Stimulated activated CD8-positive, alpha-beta memory T cell treated with anti-CD3 and anti-CD28 coated beads, Interleukin-4, amount 100 ng/mL, for 1 hour (primary cell): ENCODE data around the gene ATP6V0E1.
"Not testable (repeated sequence)": the region's sequence is repeated elsewhere in the genome, so short reads cannot be mapped to it uniquely, and the experiment has no call there.

Experiments used
- DNase-seq, 2 donors: peaks; one replicate each; pipeline ENCODE4 v3.0.0-alpha.2; 2020; ENCODE audit warnings: low read depth in 2 of 2, low spot score in 1 of 2

Gene ATP6V0E1

DNA sequence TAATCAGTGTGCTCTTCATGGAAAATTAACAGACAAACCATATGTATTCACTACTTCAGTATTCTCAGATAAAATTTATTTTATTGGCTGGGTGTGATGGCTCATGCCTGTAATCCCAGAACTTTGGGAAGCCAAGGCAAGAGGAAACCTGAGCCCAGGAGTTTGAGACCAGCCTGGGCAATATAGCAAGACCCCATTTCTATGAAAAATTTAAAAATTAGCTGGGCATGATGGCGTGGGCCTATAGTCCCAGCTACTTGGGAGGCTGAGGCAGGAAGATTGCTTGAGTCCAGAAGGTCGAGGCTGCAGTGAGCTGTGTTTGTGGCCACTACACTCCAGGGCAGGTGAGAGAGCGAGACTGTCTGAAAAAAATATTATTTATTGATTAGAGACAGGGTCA is 49.2 kb downstream of the ATP6V0E1 start:
- no peak for DNase-seq

DNA sequence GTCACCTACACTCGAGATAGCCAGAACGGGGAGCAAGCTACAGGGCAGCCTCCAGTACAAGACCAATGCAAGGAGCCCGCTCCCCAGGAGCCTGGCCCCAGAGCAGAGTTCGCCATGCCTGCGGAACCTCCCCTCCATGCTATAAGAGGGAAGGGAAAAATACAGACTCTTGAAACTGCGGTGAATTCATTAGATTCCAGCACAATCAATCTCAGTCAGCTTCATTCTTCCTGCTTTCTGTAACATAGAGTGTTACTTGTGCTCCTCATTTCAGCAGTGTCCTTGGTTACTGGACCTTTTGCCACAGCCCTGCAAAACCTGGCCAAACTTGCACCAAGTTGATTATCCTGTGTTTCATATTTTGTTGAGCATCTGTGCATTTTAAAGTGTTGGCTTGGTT is 50.4 kb downstream of the ATP6V0E1 start:
- DNase-seq, result no peak

DNA sequence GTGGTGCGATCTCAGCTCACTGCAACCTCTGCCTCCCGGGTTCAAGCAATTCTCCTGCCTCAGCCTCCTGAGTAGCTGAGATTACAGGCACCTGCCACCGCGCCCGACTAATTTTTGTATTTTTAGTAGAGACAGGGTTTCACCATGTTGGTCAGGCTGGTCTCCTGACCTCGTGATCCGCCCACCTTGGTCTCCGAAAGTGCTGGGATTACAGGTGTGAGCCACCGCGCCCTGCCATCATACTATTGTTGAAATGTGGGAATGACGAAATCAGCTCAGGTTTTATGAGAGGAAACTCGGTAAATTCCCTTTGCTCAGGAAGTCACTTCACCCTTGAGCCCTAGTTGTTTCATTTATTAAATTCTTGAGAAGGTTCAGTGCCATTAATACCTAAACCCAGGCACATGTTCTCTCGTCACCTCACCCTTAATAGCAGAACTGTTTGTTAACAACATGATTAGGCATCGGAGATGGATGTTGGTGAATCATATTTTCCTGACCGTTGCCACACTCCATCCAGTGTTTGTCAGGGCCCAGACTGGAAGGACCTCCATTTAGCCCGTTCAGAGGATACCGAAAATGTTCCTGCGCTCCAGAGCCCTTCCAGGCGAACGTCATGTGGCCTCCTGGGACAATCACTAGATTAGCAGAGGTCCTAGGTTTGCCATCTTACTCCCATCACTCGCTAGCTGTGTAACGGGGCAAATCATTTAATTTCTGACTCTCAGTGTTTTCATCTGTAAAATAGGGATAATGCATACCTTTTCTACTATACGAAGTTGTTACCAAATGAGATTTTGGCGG is 52.5 kb downstream of the ATP6V0E1 start:
- no peak for DNase-seq

DNA sequence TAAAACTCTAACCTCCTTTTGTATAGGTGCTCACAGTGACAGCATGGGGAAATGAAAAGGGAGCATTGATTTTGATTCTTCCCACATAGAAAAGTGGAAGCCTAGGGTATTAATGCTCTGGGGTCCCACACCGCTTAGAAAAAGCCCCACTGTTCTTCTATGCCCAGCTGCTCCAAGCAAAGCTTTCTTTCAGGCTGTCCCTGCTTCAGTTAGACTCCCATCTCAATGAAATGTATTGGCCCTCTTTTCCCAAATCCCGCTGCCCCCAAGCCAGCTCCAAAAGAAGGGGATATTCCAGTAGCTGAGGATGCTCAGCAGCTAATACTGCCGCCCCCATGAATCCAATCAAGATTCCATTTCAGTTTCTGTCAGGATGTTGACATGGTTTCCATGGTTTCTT is 55.6 kb downstream of the ATP6V0E1 start:
- DNase-seq, result no peak

DNA sequence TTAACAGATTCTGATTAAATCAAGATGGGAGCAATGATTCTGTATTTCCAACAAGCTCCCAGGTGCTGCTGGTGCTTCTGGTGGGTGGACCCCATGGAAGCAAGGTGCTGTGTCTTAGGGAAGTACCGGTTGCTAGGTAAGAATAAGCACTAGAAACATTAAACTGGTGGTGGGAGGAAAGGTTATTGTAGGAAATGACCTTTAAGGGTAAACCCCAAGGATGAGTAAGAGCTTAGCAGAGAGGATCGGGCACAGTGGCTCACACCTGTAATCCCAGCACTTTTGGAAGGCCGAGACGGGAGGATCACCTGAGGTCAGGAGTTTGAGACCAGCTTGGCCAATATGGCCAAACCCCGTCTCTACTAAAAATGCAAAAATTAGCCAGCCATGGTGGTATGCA is 56.4 kb downstream of the ATP6V0E1 start:
- DNase-seq, result no peak

DNA sequence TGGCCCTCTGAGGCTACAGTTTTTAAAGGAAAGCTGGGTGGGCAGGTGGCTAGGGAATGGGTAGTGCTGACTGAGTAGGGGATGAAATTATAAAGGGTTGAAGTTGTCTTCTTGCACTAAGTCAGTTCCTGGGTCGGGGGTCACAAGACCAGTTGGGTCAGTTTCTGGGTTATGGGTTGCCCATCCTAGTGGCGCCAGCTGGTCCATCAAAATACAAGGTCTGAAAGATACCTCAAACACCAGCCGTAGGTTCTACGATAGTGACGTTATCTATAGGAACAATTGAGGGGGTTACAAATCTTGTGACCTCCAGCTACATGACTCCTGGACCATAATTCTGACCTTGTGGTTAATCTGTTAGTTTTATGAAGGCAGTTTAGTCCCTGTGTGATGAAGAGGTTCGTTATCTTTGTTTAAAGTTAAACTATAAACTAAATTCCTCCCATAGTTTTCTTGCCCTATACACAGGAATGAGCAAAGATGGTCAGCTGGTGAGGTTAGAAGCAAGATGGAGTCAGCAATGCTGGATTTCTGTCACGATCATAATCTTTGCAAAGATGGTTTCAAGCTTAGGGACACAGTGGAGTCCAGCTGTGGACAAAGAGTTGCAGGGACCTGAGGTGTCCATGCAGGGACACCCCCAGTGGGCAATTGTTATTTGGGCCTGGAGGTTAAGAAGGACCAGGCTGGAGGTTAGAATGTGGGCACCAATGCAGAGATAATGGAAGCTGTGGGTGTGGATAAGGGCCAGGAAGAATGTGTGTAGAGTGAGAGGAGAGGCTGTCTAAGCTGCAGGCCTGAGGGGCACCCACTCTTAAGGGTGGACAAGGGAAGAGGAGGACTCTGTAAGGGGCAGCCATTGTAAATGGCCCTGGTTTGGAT is 58.6 kb downstream of the ATP6V0E1 start:
- DNase-seq, result no peak

DNA sequence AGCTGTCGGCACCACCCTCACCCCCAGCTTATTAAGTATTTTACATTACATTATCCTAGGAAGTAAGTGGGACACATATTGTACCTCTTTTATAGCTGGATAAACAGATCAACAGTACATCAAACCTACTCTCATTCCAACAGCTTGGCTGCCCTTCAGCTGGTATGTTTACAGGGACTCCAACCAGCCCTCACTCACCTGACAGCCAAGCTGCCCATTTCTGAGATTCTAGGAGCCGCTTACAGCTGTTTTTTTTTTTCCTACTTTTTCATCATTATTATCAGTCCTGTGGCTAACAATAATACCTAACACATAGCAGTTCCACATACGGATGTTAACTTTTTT is 59.2 kb downstream of the ATP6V0E1 start:
- DNase-seq, result no peak

DNA sequence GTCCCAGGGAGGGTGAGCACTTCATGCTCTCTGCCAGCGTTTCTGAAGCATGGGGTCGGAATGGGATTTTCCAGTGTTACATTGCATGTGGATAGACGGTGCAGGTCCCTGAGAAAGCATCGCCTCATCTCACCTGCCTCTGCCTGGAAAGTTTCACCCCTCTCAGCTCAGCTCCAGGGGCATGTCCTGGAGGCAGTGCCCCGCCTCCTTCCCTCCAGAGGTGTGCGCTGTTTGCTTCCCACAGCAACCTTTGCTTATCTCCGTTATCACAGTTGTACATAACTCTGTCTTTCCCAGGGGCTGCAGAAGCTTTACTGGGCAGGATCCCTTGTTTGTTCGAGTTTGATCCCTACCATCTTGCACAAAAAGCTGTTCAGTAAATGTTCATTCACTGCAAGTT is 61.9 kb downstream of the ATP6V0E1 start:
- DNase-seq, result no peak

DNA sequence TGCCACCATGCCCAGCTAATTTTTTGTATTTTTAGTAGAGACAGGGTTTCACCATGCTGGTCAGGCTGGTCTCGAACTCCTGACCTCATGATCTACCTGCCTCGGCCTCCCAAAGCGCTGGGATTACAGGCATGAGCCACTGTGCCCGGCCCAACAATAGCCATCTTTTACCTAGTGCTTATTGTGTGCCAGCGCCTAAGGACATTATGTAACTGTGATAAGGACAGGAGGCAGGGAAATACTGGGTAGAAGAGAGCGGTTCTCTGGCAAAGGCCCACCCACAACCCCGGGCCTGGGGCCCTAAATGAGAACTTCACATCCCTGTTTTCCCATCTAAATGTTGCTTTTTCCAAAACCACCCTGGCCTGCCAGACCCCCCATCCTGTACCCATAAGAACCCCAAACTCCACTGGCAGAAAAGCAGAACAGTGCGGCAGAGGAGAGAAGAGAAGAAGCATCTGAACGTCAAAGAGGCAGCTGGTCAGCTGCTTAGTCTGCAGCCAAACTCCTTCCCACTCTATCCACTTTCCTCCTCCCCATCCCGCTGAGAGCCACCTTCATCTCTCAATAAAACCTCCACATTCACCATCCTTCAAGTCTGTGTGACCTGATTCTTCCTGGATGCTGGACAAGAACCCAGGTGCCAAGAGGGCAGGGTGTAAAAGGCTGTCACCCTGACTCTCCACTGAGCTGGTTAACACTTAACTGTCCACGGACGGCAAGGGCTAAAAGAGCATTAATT is 63.7 kb downstream of the ATP6V0E1 start:
- not testable (repeated sequence) for DNase-seq

DNA sequence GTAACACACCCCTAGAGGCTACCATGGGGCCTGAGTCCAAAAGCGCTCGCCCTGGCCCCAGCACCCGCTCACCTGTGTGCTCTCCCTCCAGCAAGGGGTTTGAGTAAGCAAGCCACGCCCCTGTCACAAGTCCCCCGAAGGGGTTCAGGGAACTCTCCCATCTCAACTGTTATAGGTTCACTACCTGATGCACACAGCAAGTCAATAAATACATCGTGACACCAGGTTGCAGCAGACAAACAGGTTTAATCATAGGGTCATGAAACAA is 64.2 kb downstream of the ATP6V0E1 start:
- DNase-seq, result no peak

DNA sequence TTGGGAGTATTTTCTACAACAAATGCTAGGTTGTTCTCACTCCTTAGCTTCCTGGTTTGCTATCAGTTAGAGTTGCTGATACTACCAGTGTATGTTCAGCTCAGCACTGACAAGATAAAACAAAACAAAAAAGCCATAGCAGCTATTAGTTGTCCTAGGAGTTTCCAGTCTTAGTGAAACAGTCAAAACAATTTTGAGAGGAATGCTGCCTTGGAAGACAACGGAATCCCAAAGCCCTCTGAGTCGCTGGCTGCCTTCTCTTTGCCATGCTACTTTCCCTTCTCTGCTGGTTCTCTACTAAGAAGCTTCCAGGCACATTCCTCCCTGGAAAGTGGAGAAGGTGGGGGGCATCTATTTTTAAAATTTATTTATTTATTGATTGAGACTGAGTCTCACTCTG is 67.2 kb downstream of the ATP6V0E1 start:
- no peak for DNase-seq

DNA sequence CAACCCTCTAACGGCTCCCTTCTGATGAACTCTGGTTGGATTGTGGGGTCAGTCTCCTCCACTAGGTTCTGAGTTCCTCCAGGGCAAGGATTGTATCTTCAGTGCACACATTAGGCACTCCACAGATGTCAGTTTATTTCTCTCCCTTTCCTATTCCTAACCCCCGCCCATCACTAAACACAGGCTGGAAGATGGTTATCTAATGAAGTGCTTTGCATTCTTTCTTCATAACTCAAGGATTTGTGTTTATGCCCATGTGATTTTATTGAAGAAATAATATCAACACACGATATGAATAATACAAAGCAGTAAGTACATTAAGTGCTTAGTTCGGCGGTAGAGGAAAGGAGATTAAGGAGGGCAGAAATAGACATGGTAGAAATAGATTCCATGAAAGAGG is 68.2 kb downstream of the ATP6V0E1 start:
- no peak for DNase-seq

DNA sequence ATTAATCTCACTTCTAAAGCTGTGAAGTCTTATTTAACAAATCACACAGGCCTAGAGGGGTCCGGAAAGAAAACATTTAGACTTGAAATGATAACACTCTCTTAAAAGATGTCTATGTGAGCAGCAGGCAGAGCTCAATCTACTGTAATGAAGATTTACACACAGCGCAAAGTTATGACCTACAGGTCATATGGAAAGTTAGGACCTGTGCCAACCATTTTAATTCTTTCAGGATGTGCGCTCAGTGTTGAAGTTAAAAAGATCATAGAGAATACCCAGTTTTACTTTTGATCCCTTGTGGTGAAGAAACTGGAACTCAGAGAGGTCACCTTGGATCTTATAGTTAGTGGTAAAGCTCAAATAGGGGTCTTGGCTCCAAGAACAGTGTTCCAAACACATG is 69.5 kb downstream of the ATP6V0E1 start:
- DNase-seq, result no peak

DNA sequence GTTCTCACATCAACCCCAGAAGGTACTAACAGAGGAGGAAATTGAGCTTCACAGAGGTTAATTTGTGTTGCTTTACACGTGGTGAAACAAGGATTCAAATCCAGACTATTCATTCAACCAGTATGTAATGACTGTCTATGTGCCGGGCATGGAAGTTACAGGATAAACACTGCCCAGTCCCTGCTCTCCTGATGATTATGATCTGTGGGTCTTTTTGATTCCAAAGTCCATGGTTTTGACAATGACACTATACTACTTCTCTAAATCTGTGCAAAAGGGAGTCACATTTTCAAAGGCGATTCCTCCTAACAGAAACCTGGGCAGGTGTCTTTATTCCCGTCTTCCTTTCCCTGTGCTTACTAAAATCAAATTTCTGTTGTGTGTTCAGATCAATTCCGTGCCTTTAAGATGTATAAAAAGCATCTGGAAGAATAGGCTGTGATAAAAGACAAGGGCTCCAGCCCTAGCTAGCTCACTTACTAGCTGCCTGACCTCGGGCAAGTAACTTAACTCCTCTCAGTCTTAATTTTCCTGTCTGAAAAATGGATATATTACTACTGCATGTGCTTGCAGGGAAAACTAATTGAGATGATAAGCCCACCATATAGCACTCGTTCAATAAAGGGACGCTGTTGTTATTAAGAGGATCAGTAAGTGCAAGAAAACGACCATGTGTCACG is 71.6 kb downstream of the ATP6V0E1 start:
- DNase-seq, result no peak

DNA sequence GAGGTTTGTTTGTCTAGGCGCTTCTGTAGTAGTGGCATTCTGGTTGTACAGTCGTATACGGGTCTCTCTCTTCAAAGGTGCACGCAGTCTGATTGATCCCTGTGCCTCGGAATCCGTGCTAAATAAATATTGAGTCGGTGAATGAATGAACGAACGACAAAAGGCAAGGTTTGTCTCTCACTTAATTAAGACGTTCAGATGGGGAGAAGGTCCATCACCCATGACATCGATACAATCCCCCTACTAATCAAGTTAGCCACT is 72.1 kb downstream of the ATP6V0E1 start:
- DNase-seq, result no peak

DNA sequence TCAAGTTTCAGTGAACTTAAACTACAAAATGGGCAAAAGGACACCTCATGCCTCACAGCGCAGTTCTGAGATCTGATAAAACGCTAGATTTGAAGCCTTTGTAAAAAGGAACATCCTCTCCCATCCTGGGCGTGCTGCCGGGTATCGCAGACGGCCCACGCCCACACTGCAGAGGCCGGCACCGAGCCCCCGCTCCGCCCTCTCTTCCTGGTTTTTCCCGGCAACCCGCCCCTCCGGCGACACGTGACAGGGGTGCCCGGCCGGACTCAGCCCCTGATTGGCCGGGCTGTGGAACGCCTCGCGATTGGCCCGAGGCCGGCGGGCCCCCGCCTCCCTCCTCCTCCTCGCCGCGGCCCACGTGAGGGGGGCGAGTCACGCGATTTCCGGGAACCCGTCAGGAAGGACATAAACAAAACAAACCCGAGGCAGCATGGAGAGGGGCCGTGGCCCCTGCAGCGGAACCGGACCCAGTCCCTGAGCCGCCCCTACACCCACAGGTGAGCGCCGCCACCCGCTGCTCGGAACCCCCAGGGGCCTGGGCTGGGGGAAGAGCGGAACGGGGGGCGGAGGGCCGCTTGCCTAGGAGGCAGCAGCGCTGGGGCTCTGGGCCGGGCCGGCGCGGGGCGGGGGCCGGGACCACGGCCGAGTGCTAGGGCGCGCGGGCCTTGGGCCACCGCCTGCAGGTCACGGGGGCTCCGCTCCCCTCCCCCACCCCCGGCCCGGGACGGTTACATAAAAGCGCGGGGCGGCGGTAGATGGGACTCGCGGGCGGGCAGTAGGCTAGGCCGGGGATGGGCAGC is 72.6 kb downstream of the ATP6V0E1 start, which contains the start of gene CREBRF:
Gene CREBRF (plus strand): TSS at position 370 of the 800 bp plus-strand sequence. CDS start 24,424 bp downstream, outside the sequence.
- DNase-seq, result peak; percentile 92 to 98

DNA sequence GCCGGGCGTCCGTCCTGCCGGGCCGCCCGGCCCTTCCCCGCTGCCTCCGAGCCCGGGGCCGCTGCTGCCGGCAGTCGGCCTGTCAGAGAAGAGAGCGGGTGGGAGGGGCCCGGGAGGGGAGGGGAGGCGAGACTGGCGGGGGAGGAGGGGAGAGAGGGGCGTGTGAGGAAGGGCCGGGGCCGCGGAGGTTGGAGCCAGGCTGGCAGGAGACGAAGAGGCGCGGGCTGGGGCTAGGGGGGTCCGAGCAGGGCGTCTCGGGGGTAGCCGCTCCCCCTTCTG is 73.2 kb downstream of the ATP6V0E1 start:
- no peak for DNase-seq

DNA sequence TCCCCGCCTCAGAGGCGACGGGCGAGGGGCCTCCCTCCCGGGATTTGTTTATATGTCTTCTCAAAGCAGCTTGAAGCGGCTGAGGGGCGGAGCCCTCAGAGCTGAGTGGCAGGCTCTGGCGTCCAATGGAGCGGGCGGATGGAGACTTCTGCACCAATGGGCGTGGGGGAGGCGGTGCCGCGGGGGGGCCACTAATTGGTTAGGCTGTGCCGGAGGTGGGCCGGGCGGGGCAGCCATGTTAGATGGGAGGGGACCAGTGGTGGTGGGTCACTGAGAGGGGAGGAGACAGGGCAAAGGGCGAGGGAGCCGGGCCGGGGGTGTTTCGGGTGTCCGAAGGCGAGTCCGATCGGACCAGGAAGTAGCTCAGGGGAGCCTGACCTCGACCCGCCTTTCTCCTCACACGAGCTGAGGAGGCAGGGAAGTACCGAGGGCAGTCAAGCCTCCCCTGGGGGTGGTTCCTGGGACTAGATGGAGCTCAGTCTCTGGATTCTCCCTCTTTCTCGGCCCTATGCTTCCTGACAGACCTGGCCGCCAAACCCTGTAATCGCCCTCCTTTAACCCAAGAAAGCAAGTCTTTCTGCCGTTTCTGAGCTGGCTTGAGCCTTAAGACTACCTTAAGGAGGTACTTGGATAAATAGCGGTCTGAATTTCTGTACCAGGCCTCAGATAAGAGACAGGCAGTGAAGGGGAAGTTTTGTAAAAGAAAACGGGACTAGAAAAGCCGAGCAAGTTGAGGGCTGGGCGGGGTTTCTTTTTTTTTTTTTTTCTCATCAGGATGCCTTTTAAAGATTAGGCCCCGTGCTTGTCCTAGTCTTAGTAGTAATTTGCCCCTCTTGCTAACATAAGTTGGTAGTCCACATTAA is 73.7 kb downstream of the ATP6V0E1 start:
- peak; percentile 97 to 98 for DNase-seq

DNA sequence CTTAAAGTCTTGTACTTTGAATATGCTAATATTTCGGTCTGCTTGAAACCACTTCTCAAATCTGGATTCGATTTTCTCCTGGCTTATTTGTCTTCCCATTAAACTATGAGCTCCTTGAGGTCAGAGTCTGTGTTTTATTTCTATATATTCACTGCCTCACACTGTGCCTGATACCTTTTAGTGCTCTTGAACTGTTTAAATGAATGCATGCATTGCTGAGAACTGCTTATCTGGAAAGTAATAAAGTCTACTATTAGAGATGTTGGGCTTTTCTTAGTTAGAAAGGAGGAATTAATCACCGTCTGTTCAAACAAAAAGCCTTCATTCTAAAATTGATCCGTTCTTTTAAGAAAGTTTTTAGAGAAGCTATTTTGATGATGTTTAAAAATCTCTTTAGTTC is 78.6 kb downstream of the ATP6V0E1 start:
- DNase-seq, result no peak

DNA sequence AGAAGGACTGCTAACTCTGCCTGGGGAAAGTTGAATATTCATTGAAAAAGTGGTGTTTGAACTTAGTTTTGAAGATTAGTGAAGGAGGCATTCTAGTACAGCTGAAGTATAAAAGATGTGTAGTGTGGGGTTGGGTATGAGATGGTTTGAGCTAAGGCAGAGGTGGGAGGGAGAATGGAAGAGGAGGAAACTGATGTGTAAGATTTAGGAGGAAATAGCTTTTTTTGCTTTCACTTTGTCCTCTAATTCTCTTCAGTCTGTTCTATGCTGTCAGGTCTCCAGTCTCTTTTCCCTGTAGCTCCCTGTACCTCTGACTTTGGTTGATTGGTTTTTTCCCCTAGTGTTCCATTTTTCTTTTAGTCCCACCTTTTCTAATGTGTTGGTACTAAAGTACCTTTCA is 81.6 kb downstream of the ATP6V0E1 start:
- no peak for DNase-seq
